NCI-H82 treated with DMSO at 0.1 percent for 48 hours (cell line): Measurements from ENCODE around the gene RAB1A.
"Not testable (repeated sequence)": the region's sequence is repeated elsewhere in the genome, so short reads cannot be mapped to it uniquely, and the experiment has no call there.

Source experiments
- DNase-seq: peaks from one replicate; lab custom pipeline; 2025; ENCODE audit not compliant: unreplicated experiment; lab: John Stamatoyannopoulos, UW

RAB1A gene

GRCh38 chr2:65129826-65130663 lies at the start of gene RAB1A:
TSS of gene RAB1A (minus strand) at chr2:65130106. CDS start at chr2:65129915, 191 bp downstream.
- DNase-seq: peak; percentile 97

- no peak for DNase-seq
Measured at GRCh38 chr2:65177751-65178442, 48.0 kb upstream of the RAB1A start.

- DNase-seq: no peak
Measured at GRCh38 chr2:65175894-65176530, 46.1 kb upstream of the RAB1A start.

GRCh38 chr2:65174031-65174430 lies 44.1 kb upstream of the RAB1A start:
- not testable (repeated sequence) for DNase-seq

- no peak for DNase-seq
Measured at GRCh38 chr2:65172994-65173790, 43.3 kb upstream of the RAB1A start.

GRCh38 chr2:65170611-65171477 lies 40.9 kb upstream of the RAB1A start:
- not testable (repeated sequence) for DNase-seq

DNA sequence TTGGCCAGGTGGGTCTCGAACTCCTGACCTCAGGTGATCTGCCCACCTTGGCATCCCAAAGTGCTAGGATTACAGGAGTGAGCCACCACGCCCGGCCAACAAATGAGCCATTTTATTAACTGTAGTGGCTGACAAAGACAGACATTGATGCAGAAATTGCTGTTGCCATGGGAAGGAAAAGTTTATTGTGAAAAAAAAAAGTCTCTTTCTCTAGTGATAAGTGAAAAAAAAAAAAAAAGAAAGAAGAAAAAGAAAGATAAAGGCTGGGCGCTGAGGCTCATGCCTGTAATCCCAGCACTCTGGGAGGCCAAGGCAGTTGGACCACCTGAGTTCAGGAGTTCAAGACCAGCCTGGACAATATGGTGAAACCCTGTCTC lies 39.8 kb upstream of the RAB1A start:
- no peak for DNase-seq

GRCh38 chr2:65165558-65165957 lies 35.7 kb upstream of the RAB1A start:
- no peak for DNase-seq

GRCh38 chr2:65164426-65164891 lies 34.6 kb upstream of the RAB1A start:
- DNase-seq: no peak

- no peak for DNase-seq
Measured at GRCh38 chr2:65161551-65162100, 31.7 kb upstream of the RAB1A start.

DNA sequence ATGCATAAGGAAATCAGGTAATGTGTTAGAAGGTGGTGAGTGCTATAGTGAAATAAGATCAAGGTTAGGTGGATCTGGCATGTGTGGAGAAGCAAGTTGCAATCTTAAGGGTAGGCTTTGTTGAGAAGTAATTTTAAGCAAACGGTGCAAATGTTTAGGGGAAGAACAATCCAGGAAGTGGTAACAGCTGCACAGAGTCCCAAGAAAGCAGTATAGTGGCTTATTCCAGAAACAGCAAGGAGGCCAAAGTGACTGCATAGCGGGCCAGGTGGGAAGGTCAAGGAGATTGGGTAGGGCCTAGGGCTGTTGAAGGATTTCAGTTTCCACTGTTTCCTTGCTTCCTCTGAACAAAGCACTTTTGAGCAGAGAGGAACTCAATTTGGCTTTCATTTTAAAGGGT lies 30.0 kb upstream of the RAB1A start:
- DNase-seq: no peak

DNA sequence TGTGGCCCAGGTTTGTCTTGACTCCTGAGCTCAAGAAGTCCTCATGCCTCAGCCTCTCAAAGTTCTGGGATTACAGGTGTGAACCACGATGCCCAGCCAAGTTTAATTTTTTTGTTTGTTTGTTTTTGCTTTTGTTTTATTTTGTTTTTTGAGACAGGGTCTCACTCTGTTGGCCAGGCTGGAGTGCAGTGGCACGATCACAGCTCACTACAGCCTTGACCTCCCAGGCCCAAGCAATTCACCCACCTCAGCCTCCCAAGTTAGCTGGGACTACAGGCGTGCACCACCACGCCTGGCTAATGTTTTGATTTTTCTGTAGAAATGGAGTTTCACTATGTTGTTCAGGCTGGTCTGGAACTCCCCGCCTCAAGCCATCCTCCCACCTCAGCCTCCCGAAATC lies 29.4 kb upstream of the RAB1A start:
- no peak for DNase-seq

DNA sequence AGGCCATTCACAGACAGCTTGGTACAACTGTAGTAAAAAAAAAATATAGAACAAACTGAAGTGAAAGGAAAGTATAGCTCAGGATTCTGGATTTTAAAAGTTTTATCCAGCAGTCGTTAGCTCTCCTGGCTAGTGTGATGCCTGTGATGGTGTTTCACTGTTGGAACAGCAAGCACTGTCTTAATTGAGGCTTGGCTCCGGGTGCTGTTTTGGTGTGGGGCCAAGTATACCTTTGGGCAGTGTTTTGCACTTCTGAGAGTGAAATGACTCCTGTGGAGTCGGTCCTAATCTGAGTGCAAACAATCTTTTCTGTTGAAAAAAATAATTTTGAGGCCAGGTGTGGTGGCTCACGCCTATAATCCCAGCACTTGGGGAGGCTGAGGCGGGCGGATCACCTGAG lies 28.7 kb upstream of the RAB1A start:
- no peak for DNase-seq

GRCh38 chr2:65157856-65158255 lies 27.9 kb upstream of the RAB1A start:
- DNase-seq: not testable (repeated sequence)

GRCh38 chr2:65156041-65156440 lies 26.1 kb upstream of the RAB1A start:
- no peak for DNase-seq

DNA sequence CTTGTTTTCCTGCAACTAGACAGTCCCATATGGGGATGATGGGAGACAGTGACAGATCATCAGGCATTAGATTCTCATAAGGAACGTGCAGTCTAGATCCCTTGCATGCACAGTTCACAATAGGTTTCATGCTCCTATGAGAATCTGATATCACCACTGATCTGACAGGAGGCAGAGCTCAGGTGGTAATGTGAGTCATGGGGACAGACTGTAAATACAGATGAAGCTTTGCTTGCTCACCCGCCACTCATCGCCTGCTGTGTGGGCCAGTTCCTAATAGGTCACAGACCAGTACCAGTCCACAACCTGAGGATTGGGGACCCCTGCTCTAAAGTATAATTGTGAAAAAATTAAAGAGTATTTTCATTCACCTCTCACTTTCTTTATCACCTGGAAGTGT lies 23.6 kb upstream of the RAB1A start:
- no peak for DNase-seq

DNA sequence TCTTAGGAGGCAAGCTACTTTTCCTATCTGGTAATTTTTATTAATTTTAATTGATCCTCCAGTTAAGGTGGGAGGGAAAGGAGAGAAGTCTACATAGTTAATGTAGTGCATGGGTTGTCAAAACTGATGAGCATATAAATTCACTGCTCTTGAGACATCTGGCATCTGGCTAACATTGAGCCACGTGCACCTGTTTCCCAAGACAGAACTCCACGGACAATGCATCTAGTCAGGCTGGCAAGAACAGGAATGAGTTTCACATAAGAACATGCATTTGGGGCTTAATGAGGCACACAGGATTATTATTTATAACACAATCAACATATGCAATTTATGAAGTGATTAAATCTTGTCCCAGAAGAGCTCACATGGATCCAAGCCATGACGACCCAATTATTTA lies 16.2 kb upstream of the RAB1A start:
- no peak for DNase-seq

GRCh38 chr2:65144571-65144970 lies 14.7 kb upstream of the RAB1A start:
- no peak for DNase-seq

- no peak for DNase-seq
Measured at GRCh38 chr2:65142515-65142914, 12.6 kb upstream of the RAB1A start.
